SK-N-SH (cell line): ENCODE data around the gene CINP. TPM values are rescaled to one million over a fixed set of nuclear protein-coding genes. Genes with fewer than 3 reads are reported as not detected.
A peak's percentile ranks its signal among the peaks of the same experiment; 100 is the strongest.

Experiments
- CTCF ChIA-PET: fragments of 300-600, 350-600 bp; formaldehyde crosslinking; extraction: SDS; loops from one replicate; lab custom pipeline; 2021; lab: Yijun Ruan, JAX
- POLR2A ChIA-PET: fragments of 350-600 bp; sonication (Branson Sonifier 250); formaldehyde crosslinking; extraction: SDS; loops from one replicate; lab custom pipeline; 2020; ENCODE audit warnings: antibody characterized with exemption, inconsistent platforms; lab: Yijun Ruan, JAX
- DNase-seq: peaks from one replicate; pipeline ENCODE4 v3.0.0; 2012
- H2AFZ ChIP-seq: fragments of 200-600 bp; sonication (generic); 2 replicates; pipeline ENCODE4 v1.8.1; 2016; ENCODE audit warnings: antibody characterized with exemption, mild to moderate bottlenecking, low read depth
- H3F3A ChIP-seq: fragments of 200-600 bp; sonication (generic); replicated peaks from 2 replicates; pipeline ENCODE3; 2016; ENCODE audit warnings: antibody characterized with exemption, mild to moderate bottlenecking; ENCODE audit not compliant: insufficient read depth
- H3K27ac ChIP-seq, 2 experiments: fragments of 200-500 bp in 1 of 2; fragments of 200-600 bp in 1 of 2; sonication (Bioruptor generic) in 1 of 2; sonication (generic), shearing (Covaris generic) in 1 of 2; 2 replicates each; pipeline versions ENCODE4 v1.5.1 to v1.6.1; 2014 to 2016; ENCODE audit warnings: low read depth in 2 of 2, inconsistent platforms in 1 of 2, low read length in 1 of 2, mild to moderate bottlenecking in 1 of 2, mixed read lengths in 1 of 2
- H3K27me3 ChIP-seq: fragments of 200-600 bp; sonication (generic), shearing (Covaris generic); 2 replicates; pipeline ENCODE4 v1.6.1; 2016; ENCODE audit warnings: mixed run types; ENCODE audit not compliant: insufficient read depth
- H3K36me3 ChIP-seq, 2 experiments: fragments of 200-500 bp in 1 of 2; fragments of 200-600 bp in 1 of 2; sonication (Bioruptor generic) in 1 of 2; sonication (generic) in 1 of 2; replicated peaks in 1 of 2; 2 replicates each; pipeline versions ENCODE3 to v1.5.1; 2014 to 2016; ENCODE audit warnings: low read length in 1 of 2, mild to moderate bottlenecking in 1 of 2; ENCODE audit not compliant: insufficient read depth in 2 of 2, control insufficient read depth in 1 of 2
- H3K4me1 ChIP-seq, 2 experiments: fragments of 200-500 bp in 1 of 2; fragments of 200-600 bp in 1 of 2; sonication (Bioruptor generic) in 1 of 2; sonication (generic), shearing (Covaris generic) in 1 of 2; 2 replicates each; pipeline versions ENCODE4 v1.5.1 to v1.6.1; 2014 to 2016; ENCODE audit warnings: low read depth in 1 of 2, low read length in 1 of 2, mixed run types in 1 of 2; ENCODE audit not compliant: insufficient read depth in 2 of 2, control insufficient read depth in 1 of 2
- H3K4me2 ChIP-seq: fragments of 200-600 bp; sonication (generic), shearing (Covaris generic); 2 replicates; pipeline ENCODE4 v1.6.1; 2017; ENCODE audit warnings: mixed run types
- H3K4me3 ChIP-seq, 2 experiments: fragments of 200-500 bp in 1 of 2; fragments of 200-600 bp in 1 of 2; sonication (Bioruptor generic) in 1 of 2; sonication (generic), shearing (Covaris generic) in 1 of 2; 2 replicates each; pipeline versions ENCODE4 v1.5.1 to v1.8.1; 2014 to 2016; ENCODE audit warnings: low read depth in 2 of 2, inconsistent platforms in 1 of 2, low read length in 1 of 2, mild to moderate bottlenecking in 1 of 2, mixed read lengths in 1 of 2, moderate library complexity in 1 of 2
- H3K79me2 ChIP-seq: fragments of 200-600 bp; sonication (generic); 2 replicates; pipeline ENCODE4 v1.8.1; 2017; ENCODE audit warnings: mild to moderate bottlenecking; ENCODE audit not compliant: insufficient read depth
- H3K9ac ChIP-seq: fragments of 200-600 bp; sonication (generic); 2 replicates; pipeline ENCODE4 v1.6.1; 2017; ENCODE audit warnings: mixed run types
- H3K9me2 ChIP-seq: fragments of 200-600 bp; sonication (generic); 2 replicates; pipeline ENCODE4 v1.6.1; 2017; ENCODE audit warnings: mixed run types
- H3K9me3 ChIP-seq: fragments of 200-600 bp; sonication (generic); 2 replicates; pipeline ENCODE4 v1.6.1; 2017; ENCODE audit warnings: mixed run types, mild to moderate bottlenecking, moderate library complexity
- H4K20me1 ChIP-seq: fragments of 200-600 bp; sonication (generic); 2 replicates; pipeline ENCODE4 v1.6.1; 2017; ENCODE audit warnings: mild to moderate bottlenecking, mixed run types; ENCODE audit not compliant: insufficient read depth
- CHD2 ChIP-seq: fragments of 150-350 bp; IDR thresholded peaks from 2 replicates; pipeline ENCODE4 v1.6.1; 2018; ENCODE audit warnings: low read length; ENCODE audit not compliant: partially characterized antibody
- FOSL2 ChIP-seq: IDR thresholded peaks from 2 replicates; pipeline ENCODE4 v1.4.0; 2012; ENCODE audit warnings: low read depth, mild to moderate bottlenecking, moderate library complexity, borderline replicate concordance
- FOXJ3 ChIP-seq: sonication (generic); formaldehyde crosslinking; IDR thresholded peaks from 2 replicates; pipeline ENCODE4 v1.5.1; 2020; ENCODE audit warnings: mild to moderate bottlenecking, missing genetic modification reagents
- FOXM1 ChIP-seq: IDR thresholded peaks from 2 replicates; pipeline ENCODE4 v1.4.0; 2012; ENCODE audit warnings: low read depth, mild to moderate bottlenecking
- IRF3 ChIP-seq: fragments of 150-350 bp; IDR thresholded peaks from 2 replicates; pipeline ENCODE4 v1.6.1; 2016; ENCODE audit warnings: mild to moderate bottlenecking, low read depth, low read length
- MAX ChIP-seq: IDR thresholded peaks from 2 replicates; pipeline ENCODE4 v1.4.0; 2012; ENCODE audit warnings: low read depth
- MXI1 ChIP-seq: IDR thresholded peaks from 2 replicates; pipeline ENCODE4 v1.6.1; 2012; ENCODE audit warnings: mild to moderate bottlenecking, low read depth, low read length, improper control_type of control experiment
- RCOR1 ChIP-seq: fragments of 150-350 bp; IDR thresholded peaks from 2 replicates; pipeline ENCODE4 v1.6.1; 2017; ENCODE audit warnings: antibody characterized with exemption, low read length
- RFX5 ChIP-seq: IDR thresholded peaks from 2 replicates; pipeline ENCODE4 v1.6.1; 2012; ENCODE audit warnings: mild to moderate bottlenecking, improper control_type of control experiment, low read length
- RXRA ChIP-seq: IDR thresholded peaks from 2 replicates; pipeline ENCODE4 v1.4.0; 2012; ENCODE audit warnings: low read depth, mild to moderate bottlenecking, borderline replicate concordance
- SIN3A ChIP-seq: IDR thresholded peaks from 2 replicates; pipeline ENCODE4 v1.6.1; 2012; ENCODE audit warnings: low read depth, mild to moderate bottlenecking, low read length, moderate library complexity, borderline replicate concordance
- SMC3 ChIP-seq: IDR thresholded peaks from 2 replicates; pipeline ENCODE4 v1.6.1; 2012; ENCODE audit warnings: low read depth, low read length, improper control_type of control experiment
- TCF12 ChIP-seq: IDR thresholded peaks from 2 replicates; pipeline ENCODE4 v1.4.0; 2012
- TEAD4 ChIP-seq: IDR thresholded peaks from 2 replicates; pipeline ENCODE4 v1.4.0; 2012; ENCODE audit warnings: mild to moderate bottlenecking, borderline replicate concordance; ENCODE audit not compliant: insufficient read depth
- YY1 ChIP-seq: IDR thresholded peaks from 2 replicates; pipeline ENCODE4 v1.4.0; 2012; ENCODE audit warnings: low read depth, mild to moderate bottlenecking
- WGBS: methylation state at CpG from one replicate; pipeline ENCODE4 v1.1.6; 2017; ENCODE audit warnings: low lambda C conversion rate; 5-methylcytosine and 5-hydroxymethylcytosine counted together
- polyA plus RNA-seq, 3 experiments: library from polyadenylated mRNA; depleted of rRNA; stranded (reverse); fragments of >200 nt; gene quantifications; 2 replicates each; pipeline ENCODE4 v1.2.3, GENCODE V29; 2012

Gene CINP
- polyA plus RNA-seq, 1 of the 3 experiments (the other 2 are of a cell fraction), result 50.4 TPM

GRCh38 chr14:102320671-102321455, 41.8 kb downstream of the CINP start:
- Histone ChIP-seq H3K36me3 (peaks cover under 1 to 5% of the 10 kb centered on the region in 2 experiments), H3K9me3 (no peaks in the 10 kb centered on the region), H3K4me2 (peak overlapping the region; percentile 89), H4K20me1 (no peaks in the 10 kb centered on the region), H3K27ac (no peak overlapping the region), H3K9ac (peak overlapping the region; percentile 89), H3K4me1 (peaks cover 5 to 27% of the 10 kb centered on the region in 2 experiments; a peak in 3 of 4 replicates), H3K9me2 (no peaks in the 10 kb centered on the region), H3K79me2 (peaks cover 18% of the 10 kb centered on the region), H3K4me3 (peak overlapping the region; percentile 77 to 80), H3F3A (peaks cover 20% of the 10 kb centered on the region), H3K27me3 (no peaks in the 10 kb centered on the region), H2AFZ (0 out of 2 replicates have a peak overlapping the region, but pooled peaks have one; percentile 44)
- WGBS, result 92% methylated on average over 15 of the region's 17 CpGs
- POLR2A ChIA-PET, result interaction anchor here (0.6 to 1.0 kb wide), 3 partner anchors 8 to 233 kb away, joined by 3 read pairs; no protein-coding TSS in a partner anchor
- DNase-seq, result no peak
- no peak for TF ChIP-seq YY1
- TF ChIP-seq IRF3, result no peak
- no peak for TF ChIP-seq TCF12
- CTCF ChIA-PET, result interaction anchor here (0.8 to 1.6 kb wide), 2 partner anchors 9 to 258 kb away, joined by 3 to 5 read pairs; no protein-coding TSS in a partner anchor

DNA sequence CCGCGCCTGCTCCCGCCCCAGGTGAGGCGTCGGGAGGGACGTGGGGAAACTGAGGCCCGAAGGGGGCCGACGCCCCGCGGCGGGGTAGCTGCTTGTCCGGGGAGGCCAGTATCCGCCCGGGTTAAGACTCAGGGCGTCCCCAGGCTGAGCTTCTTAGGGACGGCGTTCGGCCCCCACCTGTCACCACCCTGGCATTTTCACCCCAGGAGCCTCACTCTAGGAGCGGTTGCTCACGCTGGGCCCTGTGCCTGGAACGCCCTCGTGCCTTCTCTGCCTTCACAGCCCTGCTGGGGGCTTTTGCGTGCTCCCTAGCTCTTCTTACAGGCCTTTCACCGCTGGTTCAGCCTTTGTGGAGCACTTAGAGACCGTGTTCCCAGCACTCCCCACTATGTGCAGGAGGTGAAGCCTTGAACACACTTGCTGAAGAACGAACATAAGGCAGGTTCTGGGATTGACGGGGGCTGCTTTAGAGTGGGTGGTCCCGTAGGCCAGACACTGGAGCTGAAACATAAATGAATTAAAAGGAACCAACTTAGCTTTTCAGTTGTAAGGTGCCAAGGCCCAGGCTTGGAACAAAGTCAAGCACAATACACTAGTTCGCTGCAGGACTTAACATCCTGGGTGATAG, 42.5 kb downstream of the CINP start:
- H3F3A ChIP-seq, result peaks cover 20% of the 10 kb centered on the region
- H3K27ac ChIP-seq, result peak overlapping the region; percentile 57 to 86
- H3K79me2 ChIP-seq, result peaks cover 18% of the 10 kb centered on the region
- H3K36me3 ChIP-seq, result peaks cover 0 to 5% of the 10 kb centered on the region in 2 experiments
- 0 out of 2 replicates have a peak overlapping the region, but pooled peaks have one; percentile 44 for H2AFZ ChIP-seq
- WGBS, result 11% methylated on average over 9 of the region's 30 CpGs
- TF ChIP-seq SIN3A (no peak), IRF3 (no peak), TEAD4 (no peak), CHD2 (no peak), MXI1 (no peak), RCOR1 (no peak), MAX (no peak), FOXM1 (no peak), FOXJ3 (CRISPR knock-in tag) (no peak), RXRA (no peak), RFX5 (no peak), TCF12 (no peak), SMC3 (no peak), FOSL2 (no peak)
- H3K9me2 ChIP-seq, result no peaks in the 10 kb centered on the region
- H4K20me1 ChIP-seq, result no peaks in the 10 kb centered on the region
- CTCF ChIA-PET, result interaction anchor here (1.2 to 1.6 kb wide), 2 partner anchors 10 to 37 kb away, joined by 3 to 5 read pairs; no protein-coding TSS in a partner anchor
- H3K4me1 ChIP-seq, result peaks cover 5 to 28% of the 10 kb centered on the region in 2 experiments; a peak in 3 of 4 replicates
- peak overlapping the region; percentile 77 to 80 for H3K4me3 ChIP-seq
- H3K27me3 ChIP-seq, result no peaks in the 10 kb centered on the region
- H3K4me2 ChIP-seq, result peak overlapping the region; percentile 89
- H3K9ac ChIP-seq, result peak overlapping the region; percentile 89
- POLR2A ChIA-PET, result interaction anchor here (0.6 to 1.0 kb wide), 3 partner anchors 9 to 232 kb away, joined by 3 read pairs; no protein-coding TSS in a partner anchor
- no peaks in the 10 kb centered on the region for H3K9me3 ChIP-seq
- DNase-seq, result no peak
